Measurements from ENCODE around the gene EYA2. TPM values are rescaled to one million over a fixed set of nuclear protein-coding genes. Genes with fewer than 3 reads are reported as not detected.
"Not testable (repeated sequence)": the region's sequence is repeated elsewhere in the genome, so short reads cannot be mapped to it uniquely, and the experiment has no call there.

The EYA2 gene
- total RNA-seq, 2 donors from 2014 or later = 3.5 to 3.8 TPM

- no peak for TF ChIP-seq CTCF (IDR thresholded peaks at IDR 0.05)
- Histone ChIP-seq H3K36me3 (no peaks in the 10 kb centered on the region), H3K4me1 (ENCODE audit: control insufficient read depth in 1 of 2, low read depth in 2 of 2) (peaks cover 2 to 45% of the 10 kb centered on the region in 2 donors), H3K4me3 (no peak overlapping the region), H3K27me3 (replicated peaks; ENCODE audit: insufficient read depth) (no peaks in the 10 kb centered on the region), H3K9me3 (no peaks in the 10 kb centered on the region), H3K27ac (peak overlapping the region; percentile 36 to 77)
- DNase-seq (ENCODE audit: low spot score) (no peak), ATAC-seq (ENCODE audit: insufficient number of reproducible peaks, low FRiP score, low read depth) (no peak)
Observed at GRCh38 chr20:46930640-46931339, 36.1 kb downstream of the EYA2 start.

GRCh38 chr20:46931699-46932098, 37.1 kb downstream of the EYA2 start:
- Histone ChIP-seq H3K4me1 (ENCODE audit: control insufficient read depth in 1 of 2, low read depth in 2 of 2) (peaks cover 2 to 45% of the 10 kb centered on the region in 2 donors), H3K4me3 (no peak overlapping the region), H3K9me3 (no peaks in the 10 kb centered on the region), H3K27me3 (replicated peaks; ENCODE audit: insufficient read depth) (no peaks in the 10 kb centered on the region), H3K36me3 (no peaks in the 10 kb centered on the region), H3K27ac (peak overlapping the region; percentile 36 to 77)
- TF ChIP-seq CTCF (IDR thresholded peaks at IDR 0.05) = no peak
- DNase-seq (ENCODE audit: low spot score) (no peak), ATAC-seq (ENCODE audit: insufficient number of reproducible peaks, low FRiP score, low read depth) (peak; percentile 47)

- not testable (repeated sequence) for H3K9me3 ChIP-seq; DNase-seq (ENCODE audit: low spot score); ATAC-seq (ENCODE audit: insufficient number of reproducible peaks, low FRiP score, low read depth); H3K27me3 ChIP-seq (replicated peaks; ENCODE audit: insufficient read depth); H3K4me3 ChIP-seq; H3K36me3 ChIP-seq
- Histone ChIP-seq H3K27ac (peak overlapping the region in 1 of 2 donors; percentile 36), H3K4me1 (ENCODE audit: control insufficient read depth in 1 of 2, low read depth in 2 of 2) (peaks cover 2 to 45% of the 10 kb centered on the region in 2 donors)
Observed at GRCh38 chr20:46932439-46932838, 37.8 kb downstream of the EYA2 start.

GRCh38 chr20:46933150-46933549, 38.5 kb downstream of the EYA2 start:
- Histone ChIP-seq H3K4me1 (ENCODE audit: control insufficient read depth in 1 of 2, low read depth in 2 of 2) (peaks cover 2 to 43% of the 10 kb centered on the region in 2 donors), H3K9me3 (no peaks in the 10 kb centered on the region), H3K36me3 (no peaks in the 10 kb centered on the region), H3K4me3 (no peak overlapping the region), H3K27me3 (replicated peaks; ENCODE audit: insufficient read depth) (no peaks in the 10 kb centered on the region), H3K27ac (no peak overlapping the region)
- no peak for DNase-seq (ENCODE audit: low spot score)
- no peak for TF ChIP-seq CTCF (IDR thresholded peaks at IDR 0.05)
- no peak for ATAC-seq (ENCODE audit: insufficient number of reproducible peaks, low FRiP score, low read depth)

GRCh38 chr20:46934746-46935287, 40.2 kb downstream of the EYA2 start:
- Histone ChIP-seq H3K4me1 (ENCODE audit: control insufficient read depth in 1 of 2, low read depth in 2 of 2) (peaks cover 2 to 27% of the 10 kb centered on the region in 2 donors), H3K27me3 (replicated peaks; ENCODE audit: insufficient read depth) (no peaks in the 10 kb centered on the region), H3K4me3 (no peak overlapping the region), H3K9me3 (no peaks in the 10 kb centered on the region), H3K36me3 (no peaks in the 10 kb centered on the region), H3K27ac (no peak overlapping the region)
- DNase-seq (ENCODE audit: low spot score) (no peak), ATAC-seq (ENCODE audit: insufficient number of reproducible peaks, low FRiP score, low read depth) (no peak)
- no peak for TF ChIP-seq CTCF (IDR thresholded peaks at IDR 0.05)

All from thoracic aorta (tissue), 2 donors.